GM12878 (cell line): ENCODE data around the gene RAB15. TPM values are rescaled to one million over a fixed set of nuclear protein-coding genes. Genes with fewer than 3 reads are reported as not detected.
A peak's percentile ranks its signal among the peaks of the same experiment; 100 is the strongest.

Experiments used
- ATF7 ChIP-seq: fragments of 450-650 bp; IDR thresholded peaks from 2 replicates; pipeline ENCODE4 v1.6.1; 2016; ENCODE audit warnings: low read depth, mild to moderate bottlenecking
- BHLHE40 ChIP-seq, 2 experiments: fragments of 450-650 bp in 1 of 2; IDR thresholded peaks; 2 replicates each; pipeline ENCODE4 v1.6.1; 2011 to 2017; ENCODE audit warnings: low read depth in 2 of 2, borderline replicate concordance in 1 of 2, improper control_type of control experiment in 1 of 2, low read length in 1 of 2, mild to moderate bottlenecking in 1 of 2
- CBFB ChIP-seq: IDR thresholded peaks from 2 replicates; pipeline ENCODE4 v1.6.1; 2016; ENCODE audit warnings: antibody characterized with exemption, low read depth
- DPF2 ChIP-seq: fragments of 450-650 bp; IDR thresholded peaks from 2 replicates; pipeline ENCODE4 v1.6.1; 2017; ENCODE audit warnings: mild to moderate bottlenecking
- NR2C2 ChIP-seq: IDR thresholded peaks from 2 replicates; pipeline ENCODE4 v1.6.1; 2011; ENCODE audit warnings: borderline replicate concordance, low read depth; ENCODE audit not compliant: control insufficient read depth, insufficient read length
- PRDM15 ChIP-seq: fragments of 450-650 bp; formaldehyde crosslinking; IDR thresholded peaks from 2 replicates; pipeline ENCODE4 v1.4.0; 2020; ENCODE audit warnings: mild to moderate bottlenecking, moderate library complexity
- RUNX3 ChIP-seq: IDR thresholded peaks from 2 replicates; pipeline ENCODE4 v1.6.1; 2012; ENCODE audit warnings: low read length, inconsistent platforms
- TAF1 ChIP-seq: IDR thresholded peaks from 2 replicates; pipeline ENCODE4 v1.6.1; 2011; ENCODE audit warnings: mild to moderate bottlenecking, low read depth, low read length, borderline replicate concordance
- ZNF217 ChIP-seq: fragments of 450-650 bp; IDR thresholded peaks from 2 replicates; pipeline ENCODE4 v1.6.1; 2017; ENCODE audit warnings: antibody characterized with exemption, mild to moderate bottlenecking
- ZNF274 ChIP-seq: IDR thresholded peaks from one replicate; pipeline ENCODE4 v1.8.0; 2011; ENCODE audit not compliant: insufficient read length, insufficient read depth
- ZNF384 ChIP-seq: IDR thresholded peaks from 2 replicates; pipeline ENCODE4 v1.6.1; 2012; ENCODE audit warnings: low read depth, mild to moderate bottlenecking, low read length, improper control_type of control experiment, borderline replicate concordance
- ZNF592 ChIP-seq: fragments of 450-650 bp; IDR thresholded peaks from 2 replicates; pipeline ENCODE4 v1.6.1; 2017; ENCODE audit warnings: mild to moderate bottlenecking, moderate library complexity
- polyA plus RNA-seq, 11 experiments: library from polyadenylated mRNA; depleted of rRNA in 4 of 11; unstranded in 6 of 11; stranded (reverse) in 5 of 11; fragments of >200 nt; fragmentation: Nextera tagmentation in 4 of 11; fragmentation: Illumina TruSeq in 1 of 11; extraction: Ambion mirVana in 4 of 11; extraction: Trizol in 1 of 11; gene quantifications; 1 replicate in 1 of 11; 2 replicates in 10 of 11; pipeline versions ENCODE4 v1.2.1 to v1.2.3, GENCODE V29; 2011 to 2016; ENCODE audit warnings: inconsistent platforms in 2 of 11, missing spikeins in 2 of 11, low read depth in 1 of 11
- total RNA-seq, 4 experiments: library from RNA; depleted of rRNA in 3 of 4; stranded (reverse); fragments of >200 nt in 3 of 4; fragmentation: Illumina TruSeq in 1 of 4; extraction: Trizol in 1 of 4; gene quantifications; 2 replicates each; pipeline versions ENCODE4 v1.2.1 to v1.2.3, GENCODE V29; 2013 to 2021
- TF ChIP-seq, protein P1 (sequence below): IDR thresholded peaks from 2 replicates; pipeline ENCODE4 v1.6.1; 2011; ENCODE audit warnings: low read depth, mild to moderate bottlenecking, low read length, moderate library complexity, borderline replicate concordance; ENCODE audit errors: extremely low read depth
- TF ChIP-seq, protein P2 (sequence below): fragments of 450-650 bp; IDR thresholded peaks from 2 replicates; pipeline ENCODE4 v1.6.1; 2017; ENCODE audit warnings: low read depth, mild to moderate bottlenecking, moderate library complexity
- TF ChIP-seq, protein P3 (sequence below): IDR thresholded peaks from 2 replicates; pipeline ENCODE4 v1.6.1; 2012; ENCODE audit warnings: mild to moderate bottlenecking, low read depth, low read length

RAB15 gene
- total and polyA plus RNA-seq, 10 of the 15 experiments (the other 5 are each of a cell fraction or from before 2014, with no cell fraction given) = 0.32 to 3.9 (median 2.1) TPM

DNA sequence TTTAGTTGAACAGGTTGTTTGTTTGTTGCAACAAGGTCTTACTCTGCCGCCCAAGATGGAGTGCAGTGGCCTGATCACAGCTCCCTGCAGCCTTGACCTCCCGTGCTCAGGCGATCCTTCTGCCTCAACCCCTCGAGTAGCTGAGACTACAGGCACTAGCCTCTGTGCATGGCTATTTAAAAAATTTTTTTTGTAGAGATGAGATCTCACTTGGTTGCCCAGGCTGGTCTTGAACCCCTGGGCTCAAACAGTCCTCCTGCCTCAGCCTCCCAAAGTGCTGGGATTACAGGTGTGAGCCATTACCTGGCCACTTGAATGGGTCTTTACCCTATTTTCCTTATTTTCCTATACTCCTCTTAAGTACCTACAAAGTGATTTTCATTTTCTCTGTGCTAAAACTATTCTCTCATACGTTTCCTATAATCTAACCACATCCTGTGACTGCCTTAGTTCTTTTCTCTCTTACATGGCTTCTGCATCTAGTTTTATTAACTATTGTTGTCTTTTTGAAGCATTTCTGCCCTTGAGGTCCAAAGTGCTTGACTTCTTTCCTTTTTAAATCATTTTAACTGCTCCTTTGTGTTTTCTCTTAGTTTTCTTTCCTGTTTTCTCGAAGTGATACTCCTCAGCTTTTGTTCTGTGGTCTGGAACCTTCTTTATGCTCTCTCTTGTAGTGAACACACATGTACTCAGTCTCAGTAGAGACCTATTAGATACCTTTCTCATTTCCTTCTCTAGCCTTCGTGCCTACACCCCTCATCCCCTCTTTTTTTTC lies 43.7 kb downstream of the RAB15 start (continued):
- TF ChIP-seq CBFB (peak; percentile 36; the same call in 1 of the 2 replicates), ZNF384 (no peak), ZNF592 (no peak), ATF7 (0 out of 2 replicates have a peak, but pooled peaks have one; percentile 27), TAF1 (no peak), BHLHE40 (IDR thresholded peaks at IDR 0.05; ENCODE audit: borderline replicate concordance in 1 of 2, low read depth in 2 of 2, low read length in 1 of 2) (no peak), NR2C2 (no peak), PRDM15 (CRISPR knock-in tag) (no peak), ZNF217 (no peak), DPF2 (no peak), ZNF274 (no peak), RUNX3 (peak; percentile 82)
- TF ChIP-seq, protein P1, sequence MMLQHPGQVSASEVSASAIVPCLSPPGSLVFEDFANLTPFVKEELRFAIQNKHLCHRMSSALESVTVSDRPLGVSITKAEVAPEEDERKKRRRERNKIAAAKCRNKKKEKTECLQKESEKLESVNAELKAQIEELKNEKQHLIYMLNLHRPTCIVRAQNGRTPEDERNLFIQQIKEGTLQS = no peak
- TF ChIP-seq, protein P2, sequence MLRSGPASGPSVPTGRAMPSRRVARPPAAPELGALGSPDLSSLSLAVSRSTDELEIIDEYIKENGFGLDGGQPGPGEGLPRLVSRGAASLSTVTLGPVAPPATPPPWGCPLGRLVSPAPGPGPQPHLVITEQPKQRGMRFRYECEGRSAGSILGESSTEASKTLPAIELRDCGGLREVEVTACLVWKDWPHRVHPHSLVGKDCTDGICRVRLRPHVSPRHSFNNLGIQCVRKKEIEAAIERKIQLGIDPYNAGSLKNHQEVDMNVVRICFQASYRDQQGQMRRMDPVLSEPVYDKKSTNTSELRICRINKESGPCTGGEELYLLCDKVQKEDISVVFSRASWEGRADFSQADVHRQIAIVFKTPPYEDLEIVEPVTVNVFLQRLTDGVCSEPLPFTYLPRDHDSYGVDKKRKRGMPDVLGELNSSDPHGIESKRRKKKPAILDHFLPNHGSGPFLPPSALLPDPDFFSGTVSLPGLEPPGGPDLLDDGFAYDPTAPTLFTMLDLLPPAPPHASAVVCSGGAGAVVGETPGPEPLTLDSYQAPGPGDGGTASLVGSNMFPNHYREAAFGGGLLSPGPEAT = 0 out of 2 replicates have a peak, but pooled peaks have one; percentile 28
- TF ChIP-seq, protein P3, sequence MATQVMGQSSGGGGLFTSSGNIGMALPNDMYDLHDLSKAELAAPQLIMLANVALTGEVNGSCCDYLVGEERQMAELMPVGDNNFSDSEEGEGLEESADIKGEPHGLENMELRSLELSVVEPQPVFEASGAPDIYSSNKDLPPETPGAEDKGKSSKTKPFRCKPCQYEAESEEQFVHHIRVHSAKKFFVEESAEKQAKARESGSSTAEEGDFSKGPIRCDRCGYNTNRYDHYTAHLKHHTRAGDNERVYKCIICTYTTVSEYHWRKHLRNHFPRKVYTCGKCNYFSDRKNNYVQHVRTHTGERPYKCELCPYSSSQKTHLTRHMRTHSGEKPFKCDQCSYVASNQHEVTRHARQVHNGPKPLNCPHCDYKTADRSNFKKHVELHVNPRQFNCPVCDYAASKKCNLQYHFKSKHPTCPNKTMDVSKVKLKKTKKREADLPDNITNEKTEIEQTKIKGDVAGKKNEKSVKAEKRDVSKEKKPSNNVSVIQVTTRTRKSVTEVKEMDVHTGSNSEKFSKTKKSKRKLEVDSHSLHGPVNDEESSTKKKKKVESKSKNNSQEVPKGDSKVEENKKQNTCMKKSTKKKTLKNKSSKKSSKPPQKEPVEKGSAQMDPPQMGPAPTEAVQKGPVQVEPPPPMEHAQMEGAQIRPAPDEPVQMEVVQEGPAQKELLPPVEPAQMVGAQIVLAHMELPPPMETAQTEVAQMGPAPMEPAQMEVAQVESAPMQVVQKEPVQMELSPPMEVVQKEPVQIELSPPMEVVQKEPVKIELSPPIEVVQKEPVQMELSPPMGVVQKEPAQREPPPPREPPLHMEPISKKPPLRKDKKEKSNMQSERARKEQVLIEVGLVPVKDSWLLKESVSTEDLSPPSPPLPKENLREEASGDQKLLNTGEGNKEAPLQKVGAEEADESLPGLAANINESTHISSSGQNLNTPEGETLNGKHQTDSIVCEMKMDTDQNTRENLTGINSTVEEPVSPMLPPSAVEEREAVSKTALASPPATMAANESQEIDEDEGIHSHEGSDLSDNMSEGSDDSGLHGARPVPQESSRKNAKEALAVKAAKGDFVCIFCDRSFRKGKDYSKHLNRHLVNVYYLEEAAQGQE = no peak
